ENCODE data around the gene CFAP77. TPM values are rescaled to one million over a fixed set of nuclear protein-coding genes. Genes with fewer than 3 reads are reported as not detected.
"Not testable (repeated sequence)": the region's sequence is repeated elsewhere in the genome, so short reads cannot be mapped to it uniquely, and the experiment has no call there.

CFAP77 gene
- total and polyA plus RNA-seq, 10 of the 15 experiments (the other 5 are each of a cell fraction or from before 2014, with no cell fraction given) = 0.33 TPM; not detected in 9

- no peak for TF ChIP-seq ASH2L (IDR thresholded peaks at IDR 0.05; ENCODE audit: borderline replicate concordance, low read depth)
- TF ChIP-seq STAT3 (IDR thresholded peaks at IDR 0.05; ENCODE audit: low read depth, low read length) = no peak
- no peak for TF ChIP-seq FOS (IDR thresholded peaks at IDR 0.05; ENCODE audit: borderline replicate concordance, extremely low read depth, insufficient read length)
- 0 out of 4 replicates have a peak, but pooled peaks of 1 of the 2 experiments have one; percentile 12 for TF ChIP-seq ETV6 (conservative IDR thresholded peaks at IDR 0.05 in 1 of 2, IDR thresholded peaks at IDR 0.05 in 1 of 2; ENCODE audit: borderline replicate concordance in 1 of 2, low read depth in 1 of 2)
- no peak for TF ChIP-seq POLR2AphosphoS5 (IDR thresholded peaks at IDR 0.05; ENCODE audit: low read length)
- TF ChIP-seq BHLHE40 (IDR thresholded peaks at IDR 0.05; ENCODE audit: borderline replicate concordance in 1 of 2, low read depth in 2 of 2, low read length in 1 of 2) = peak in 1 of 2 experiments; percentile 12; a peak in 1 of 4 replicates
- no peak for TF ChIP-seq E2F8 (IDR thresholded peaks at IDR 0.05; ENCODE audit: low read depth, partially characterized antibody)
- no peak for TF ChIP-seq JUNB (IDR thresholded peaks at IDR 0.05)
- TF ChIP-seq USF2 (IDR thresholded peaks at IDR 0.05; ENCODE audit: borderline replicate concordance, low read depth, low read length) = no peak
- BruUV-seq (replicated peaks) = no TSS peak
- SMC1A ChIA-PET (ENCODE audit: uncharacterized antibody, unreplicated experiment) = interaction anchor here (0.5 to 4.1 kb wide), 3 partner anchors 10 to 327 kb away, joined by 3 to 43 read pairs (median 41); partner anchors contain the start of gene SETX
- intact Hi-C loops (cut with micrococcal nuclease; ENCODE audit: unreplicated experiment) = loop anchor here (1.0 kb wide), 1 partner anchor 21 kb away; no protein-coding TSS in a partner anchor
- Histone ChIP-seq H3K79me2 (ENCODE audit: control insufficient read depth, insufficient read depth, low read length) (no peaks in the 10 kb centered on the region), H4K20me1 (ENCODE audit: control insufficient read depth, insufficient read depth) (no peaks in the 10 kb centered on the region), H3K27me3 (replicated peaks in 1 of 2; ENCODE audit: control insufficient read depth in 2 of 2, insufficient read depth in 2 of 2, low read length in 1 of 2) (no peaks in the 10 kb centered on the region), H3K4me3 (no peak overlapping the region), H3K4me1 (ENCODE audit: control insufficient read depth, insufficient read depth, low read length) (peaks cover 18% of the 10 kb centered on the region), H3K9me3 (replicated peaks; ENCODE audit: control insufficient read depth, insufficient read depth, low read length) (no peaks in the 10 kb centered on the region), H3K36me3 (ENCODE audit: control insufficient read depth in 2 of 2, insufficient read depth in 2 of 2, low read length in 1 of 2) (peaks cover 3 to 7% of the 10 kb centered on the region in 2 experiments; a peak in 3 of 4 replicates), H3K27ac (ENCODE audit: control insufficient read depth, insufficient read depth) (peak overlapping the region; percentile 47), H3K4me2 (ENCODE audit: control insufficient read depth, insufficient read depth) (peak overlapping the region; percentile 41), H3K9ac (ENCODE audit: control insufficient read depth, insufficient read depth, low read length) (peak overlapping the region; percentile 7; the same call in 1 of the 2 replicates), H2AFZ (ENCODE audit: control insufficient read depth, low read depth, low read length) (peak overlapping the region; percentile 55)
- in situ Hi-C loops (cut with MboI) = no loop called here
- POLR2A ChIA-PET = interaction anchor here (0.9 to 2.9 kb wide), 5 partner anchors 9 to 36 kb away, joined by 3 to 18 read pairs (median 16); partner anchors contain the start of gene SETX
- peak; percentile 14; the same call in 1 of the 3 replicates for ATAC-seq
- 58% methylated on average over 13 of the region's 14 CpGs for WGBS (ENCODE audit: insufficient coverage, insufficient replicate concordance, low lambda C conversion rate, missing lambda C conversion rate)
- RAD21 ChIA-PET (ENCODE audit: unreplicated experiment) = interaction anchor here (0.7 to 3.2 kb wide), 5 partner anchors 10 to 22 kb away, joined by 3 to 15 read pairs (median 7); partner anchors contain the start of gene SETX
- no peak for DNase-seq (ENCODE audit: low read depth, low spot score)
- CTCF ChIA-PET = interaction anchor here (1.1 to 1.6 kb wide), 2 partner anchors 12 to 40 kb away, joined by 3 to 6 read pairs; no protein-coding TSS in a partner anchor
- FAIRE-seq = no peak
Measured at GRCh38 chr9:132372177-132373095, 37.6 kb upstream of the CFAP77 start.

GRCh38 chr9:132377769-132378168 lies 32.2 kb upstream of the CFAP77 start:
- RAD21 ChIA-PET (ENCODE audit: unreplicated experiment); H3K4me2 ChIP-seq (ENCODE audit: control insufficient read depth, insufficient read depth); FAIRE-seq; H4K20me1 ChIP-seq (ENCODE audit: control insufficient read depth, insufficient read depth); in situ Hi-C loops (cut with MboI); H3K4me3 ChIP-seq; POLR2A ChIA-PET; CTCF ChIA-PET; DNase-seq (ENCODE audit: low read depth, low spot score); intact Hi-C loops (cut with micrococcal nuclease; ENCODE audit: unreplicated experiment); H3K79me2 ChIP-seq (ENCODE audit: control insufficient read depth, insufficient read depth, low read length); ATAC-seq; H3K27me3 ChIP-seq (replicated peaks in 1 of 2; ENCODE audit: control insufficient read depth in 2 of 2, insufficient read depth in 2 of 2, low read length in 1 of 2); BruUV-seq (replicated peaks); H3K9me3 ChIP-seq (replicated peaks; ENCODE audit: control insufficient read depth, insufficient read depth, low read length); H2AFZ ChIP-seq (ENCODE audit: control insufficient read depth, low read depth, low read length); H3K27ac ChIP-seq (ENCODE audit: control insufficient read depth, insufficient read depth); H3K9ac ChIP-seq (ENCODE audit: control insufficient read depth, insufficient read depth, low read length); SMC1A ChIA-PET (ENCODE audit: uncharacterized antibody, unreplicated experiment): not testable (repeated sequence)
- H3K4me1 ChIP-seq (ENCODE audit: control insufficient read depth, insufficient read depth, low read length) = peaks cover 28% of the 10 kb centered on the region
- H3K36me3 ChIP-seq (ENCODE audit: control insufficient read depth in 2 of 2, insufficient read depth in 2 of 2, low read length in 1 of 2) = peaks cover 14 to 18% of the 10 kb centered on the region in 2 experiments
- WGBS (ENCODE audit: insufficient coverage, insufficient replicate concordance, low lambda C conversion rate, missing lambda C conversion rate) = 96% methylated on average over 2 of the region's 2 CpGs
